IPS-18c (cell line): ENCODE measurements around the gene GNAZ.

Experiments
- H3K4me3 ChIP-seq: 2 replicates; pipeline ENCODE4 v1.7.0; 2013; ENCODE audit warnings: low read depth, mild to moderate bottlenecking, low read length, moderate library complexity; ENCODE audit not compliant: insufficient read depth
- H3K9me3 ChIP-seq: one replicate; pipeline ENCODE4 v1.6.1; 2013; ENCODE audit warnings: mild to moderate bottlenecking, low read length, moderate library complexity; ENCODE audit not compliant: control insufficient read depth, insufficient read depth

GNAZ gene

GRCh38 chr22:23161574-23161973, 91.3 kb downstream of the GNAZ start:
- no peaks in the 10 kb centered on the region for H3K9me3 ChIP-seq
- H3K4me3 ChIP-seq, result no peak overlapping the region

GRCh38 chr22:23163665-23164064, 93.3 kb downstream of the GNAZ start:
- peaks cover 6% of the 10 kb centered on the region for H3K9me3 ChIP-seq
- H3K4me3 ChIP-seq, result no peak overlapping the region

GRCh38 chr22:23164091-23164490, 93.8 kb downstream of the GNAZ start:
- Histone ChIP-seq H3K9me3 (peaks cover 6% of the 10 kb centered on the region), H3K4me3 (no peak overlapping the region)

- Histone ChIP-seq H3K4me3 (no peak overlapping the region; the same call in 1 of the 2 replicates), H3K9me3 (peaks cover 6% of the 10 kb centered on the region)
These were observed 95.9 kb downstream of the GNAZ start for GRCh38 chr22:23166042-23166831.

GRCh38 chr22:23166841-23167616, 96.7 kb downstream of the GNAZ start:
- peaks cover 6% of the 10 kb centered on the region for H3K9me3 ChIP-seq
- H3K4me3 ChIP-seq, result no peak overlapping the region; the same call in 1 of the 2 replicates

- peaks cover 6% of the 10 kb centered on the region for H3K9me3 ChIP-seq
- no peak overlapping the region for H3K4me3 ChIP-seq
These were observed 98.2 kb downstream of the GNAZ start for GRCh38 chr22:23168391-23169042.

- peaks cover 6% of the 10 kb centered on the region for H3K9me3 ChIP-seq
- H3K4me3 ChIP-seq, result no peak overlapping the region
These were observed 98.7 kb downstream of the GNAZ start for GRCh38 chr22:23169043-23169406.
